Measurements from ENCODE around the gene LYRM1. TPM values are rescaled to one million over a fixed set of nuclear protein-coding genes. Genes with fewer than 3 reads are reported as not detected.

LYRM1 gene
- total and polyA plus RNA-seq, 2 of the 8 experiments (the other 6 are each of a cell fraction or from before 2014, with no cell fraction given) = 11.6 to 13.4 TPM

DNA sequence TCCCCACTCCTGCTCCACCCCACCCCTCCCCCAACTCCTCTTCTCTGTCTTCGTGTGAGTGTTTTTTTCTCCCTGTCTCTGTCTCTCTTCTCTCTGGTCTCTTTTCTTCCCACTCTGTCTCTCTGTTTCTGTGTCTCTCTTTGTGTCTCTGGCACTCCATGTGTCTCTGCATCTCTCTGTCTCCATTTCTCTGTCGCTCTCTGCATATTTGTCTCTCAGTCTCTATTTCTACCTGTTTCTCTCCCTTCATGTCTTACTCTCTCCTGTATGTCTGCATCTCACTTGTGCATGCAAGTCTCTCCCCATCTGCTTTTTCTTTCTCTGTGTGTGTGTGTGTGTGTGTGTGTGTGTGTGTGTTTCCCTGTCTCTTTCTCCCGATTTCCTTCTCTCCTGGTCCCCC, 68.2 kb downstream of the LYRM1 start (continued):
- TF ChIP-seq, protein P1, sequence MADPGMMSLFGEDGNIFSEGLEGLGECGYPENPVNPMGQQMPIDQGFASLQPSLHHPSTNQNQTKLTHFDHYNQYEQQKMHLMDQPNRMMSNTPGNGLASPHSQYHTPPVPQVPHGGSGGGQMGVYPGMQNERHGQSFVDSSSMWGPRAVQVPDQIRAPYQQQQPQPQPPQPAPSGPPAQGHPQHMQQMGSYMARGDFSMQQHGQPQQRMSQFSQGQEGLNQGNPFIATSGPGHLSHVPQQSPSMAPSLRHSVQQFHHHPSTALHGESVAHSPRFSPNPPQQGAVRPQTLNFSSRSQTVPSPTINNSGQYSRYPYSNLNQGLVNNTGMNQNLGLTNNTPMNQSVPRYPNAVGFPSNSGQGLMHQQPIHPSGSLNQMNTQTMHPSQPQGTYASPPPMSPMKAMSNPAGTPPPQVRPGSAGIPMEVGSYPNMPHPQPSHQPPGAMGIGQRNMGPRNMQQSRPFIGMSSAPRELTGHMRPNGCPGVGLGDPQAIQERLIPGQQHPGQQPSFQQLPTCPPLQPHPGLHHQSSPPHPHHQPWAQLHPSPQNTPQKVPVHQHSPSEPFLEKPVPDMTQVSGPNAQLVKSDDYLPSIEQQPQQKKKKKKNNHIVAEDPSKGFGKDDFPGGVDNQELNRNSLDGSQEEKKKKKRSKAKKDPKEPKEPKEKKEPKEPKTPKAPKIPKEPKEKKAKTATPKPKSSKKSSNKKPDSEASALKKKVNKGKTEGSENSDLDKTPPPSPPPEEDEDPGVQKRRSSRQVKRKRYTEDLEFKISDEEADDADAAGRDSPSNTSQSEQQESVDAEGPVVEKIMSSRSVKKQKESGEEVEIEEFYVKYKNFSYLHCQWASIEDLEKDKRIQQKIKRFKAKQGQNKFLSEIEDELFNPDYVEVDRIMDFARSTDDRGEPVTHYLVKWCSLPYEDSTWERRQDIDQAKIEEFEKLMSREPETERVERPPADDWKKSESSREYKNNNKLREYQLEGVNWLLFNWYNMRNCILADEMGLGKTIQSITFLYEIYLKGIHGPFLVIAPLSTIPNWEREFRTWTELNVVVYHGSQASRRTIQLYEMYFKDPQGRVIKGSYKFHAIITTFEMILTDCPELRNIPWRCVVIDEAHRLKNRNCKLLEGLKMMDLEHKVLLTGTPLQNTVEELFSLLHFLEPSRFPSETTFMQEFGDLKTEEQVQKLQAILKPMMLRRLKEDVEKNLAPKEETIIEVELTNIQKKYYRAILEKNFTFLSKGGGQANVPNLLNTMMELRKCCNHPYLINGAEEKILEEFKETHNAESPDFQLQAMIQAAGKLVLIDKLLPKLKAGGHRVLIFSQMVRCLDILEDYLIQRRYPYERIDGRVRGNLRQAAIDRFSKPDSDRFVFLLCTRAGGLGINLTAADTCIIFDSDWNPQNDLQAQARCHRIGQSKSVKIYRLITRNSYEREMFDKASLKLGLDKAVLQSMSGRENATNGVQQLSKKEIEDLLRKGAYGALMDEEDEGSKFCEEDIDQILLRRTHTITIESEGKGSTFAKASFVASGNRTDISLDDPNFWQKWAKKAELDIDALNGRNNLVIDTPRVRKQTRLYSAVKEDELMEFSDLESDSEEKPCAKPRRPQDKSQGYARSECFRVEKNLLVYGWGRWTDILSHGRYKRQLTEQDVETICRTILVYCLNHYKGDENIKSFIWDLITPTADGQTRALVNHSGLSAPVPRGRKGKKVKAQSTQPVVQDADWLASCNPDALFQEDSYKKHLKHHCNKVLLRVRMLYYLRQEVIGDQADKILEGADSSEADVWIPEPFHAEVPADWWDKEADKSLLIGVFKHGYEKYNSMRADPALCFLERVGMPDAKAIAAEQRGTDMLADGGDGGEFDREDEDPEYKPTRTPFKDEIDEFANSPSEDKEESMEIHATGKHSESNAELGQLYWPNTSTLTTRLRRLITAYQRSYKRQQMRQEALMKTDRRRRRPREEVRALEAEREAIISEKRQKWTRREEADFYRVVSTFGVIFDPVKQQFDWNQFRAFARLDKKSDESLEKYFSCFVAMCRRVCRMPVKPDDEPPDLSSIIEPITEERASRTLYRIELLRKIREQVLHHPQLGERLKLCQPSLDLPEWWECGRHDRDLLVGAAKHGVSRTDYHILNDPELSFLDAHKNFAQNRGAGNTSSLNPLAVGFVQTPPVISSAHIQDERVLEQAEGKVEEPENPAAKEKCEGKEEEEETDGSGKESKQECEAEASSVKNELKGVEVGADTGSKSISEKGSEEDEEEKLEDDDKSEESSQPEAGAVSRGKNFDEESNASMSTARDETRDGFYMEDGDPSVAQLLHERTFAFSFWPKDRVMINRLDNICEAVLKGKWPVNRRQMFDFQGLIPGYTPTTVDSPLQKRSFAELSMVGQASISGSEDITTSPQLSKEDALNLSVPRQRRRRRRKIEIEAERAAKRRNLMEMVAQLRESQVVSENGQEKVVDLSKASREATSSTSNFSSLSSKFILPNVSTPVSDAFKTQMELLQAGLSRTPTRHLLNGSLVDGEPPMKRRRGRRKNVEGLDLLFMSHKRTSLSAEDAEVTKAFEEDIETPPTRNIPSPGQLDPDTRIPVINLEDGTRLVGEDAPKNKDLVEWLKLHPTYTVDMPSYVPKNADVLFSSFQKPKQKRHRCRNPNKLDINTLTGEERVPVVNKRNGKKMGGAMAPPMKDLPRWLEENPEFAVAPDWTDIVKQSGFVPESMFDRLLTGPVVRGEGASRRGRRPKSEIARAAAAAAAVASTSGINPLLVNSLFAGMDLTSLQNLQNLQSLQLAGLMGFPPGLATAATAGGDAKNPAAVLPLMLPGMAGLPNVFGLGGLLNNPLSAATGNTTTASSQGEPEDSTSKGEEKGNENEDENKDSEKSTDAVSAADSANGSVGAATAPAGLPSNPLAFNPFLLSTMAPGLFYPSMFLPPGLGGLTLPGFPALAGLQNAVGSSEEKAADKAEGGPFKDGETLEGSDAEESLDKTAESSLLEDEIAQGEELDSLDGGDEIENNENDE (IDR thresholded peaks at IDR 0.05; ENCODE audit: insufficient replicate concordance, low read length) = no peak
- TF ChIP-seq NANOG (IDR thresholded peaks at IDR 0.05; ENCODE audit: insufficient read depth, low read depth, low read length, poor library complexity, severe bottlenecking) (no peak), SIN3A (conservative IDR thresholded peaks at IDR 0.05 in 1 of 2, IDR thresholded peaks at IDR 0.05 in 1 of 2; ENCODE audit: low read depth in 1 of 2, low read length in 2 of 2) (no peak), SP2 (IDR thresholded peaks at IDR 0.05; ENCODE audit: low read length) (no peak), CEBPB (IDR thresholded peaks at IDR 0.05; ENCODE audit: low read depth, low read length) (no peak), YY1 (IDR thresholded peaks at IDR 0.05; ENCODE audit: low read depth, low read length) (no peak), SUZ12 (IDR thresholded peaks at IDR 0.05; ENCODE audit: low read length) (no peak)
- TF ChIP-seq, protein P2, sequence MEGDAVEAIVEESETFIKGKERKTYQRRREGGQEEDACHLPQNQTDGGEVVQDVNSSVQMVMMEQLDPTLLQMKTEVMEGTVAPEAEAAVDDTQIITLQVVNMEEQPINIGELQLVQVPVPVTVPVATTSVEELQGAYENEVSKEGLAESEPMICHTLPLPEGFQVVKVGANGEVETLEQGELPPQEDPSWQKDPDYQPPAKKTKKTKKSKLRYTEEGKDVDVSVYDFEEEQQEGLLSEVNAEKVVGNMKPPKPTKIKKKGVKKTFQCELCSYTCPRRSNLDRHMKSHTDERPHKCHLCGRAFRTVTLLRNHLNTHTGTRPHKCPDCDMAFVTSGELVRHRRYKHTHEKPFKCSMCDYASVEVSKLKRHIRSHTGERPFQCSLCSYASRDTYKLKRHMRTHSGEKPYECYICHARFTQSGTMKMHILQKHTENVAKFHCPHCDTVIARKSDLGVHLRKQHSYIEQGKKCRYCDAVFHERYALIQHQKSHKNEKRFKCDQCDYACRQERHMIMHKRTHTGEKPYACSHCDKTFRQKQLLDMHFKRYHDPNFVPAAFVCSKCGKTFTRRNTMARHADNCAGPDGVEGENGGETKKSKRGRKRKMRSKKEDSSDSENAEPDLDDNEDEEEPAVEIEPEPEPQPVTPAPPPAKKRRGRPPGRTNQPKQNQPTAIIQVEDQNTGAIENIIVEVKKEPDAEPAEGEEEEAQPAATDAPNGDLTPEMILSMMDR (IDR thresholded peaks at IDR 0.05; ENCODE audit: control extremely low read depth in 1 of 3, insufficient read depth in 1 of 3, low read depth in 1 of 3, low read length in 3 of 3) = no peak
